Measurements from ENCODE around the gene CRADD.

DNA sequence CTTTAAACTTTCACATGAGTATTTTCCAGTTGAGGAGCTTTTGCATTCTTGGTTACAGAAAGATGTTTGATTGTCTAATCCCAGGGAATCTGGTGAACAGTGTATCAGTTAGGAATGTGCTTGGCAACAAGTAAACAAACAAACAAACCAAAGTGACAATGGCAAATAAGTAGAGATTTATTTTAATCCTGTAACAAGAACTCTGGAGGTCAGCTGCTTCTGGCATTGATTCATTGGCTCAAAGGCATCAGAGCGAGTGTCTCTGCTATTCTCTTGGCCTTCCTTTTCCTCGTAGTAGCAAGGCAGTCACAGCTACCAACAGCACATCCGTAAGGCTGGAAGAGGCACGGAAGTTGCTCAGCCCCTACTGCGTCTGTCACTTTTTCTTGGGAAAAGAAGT, 37.2 kb downstream of the CRADD start:
- TF ChIP-seq, protein P1, sequence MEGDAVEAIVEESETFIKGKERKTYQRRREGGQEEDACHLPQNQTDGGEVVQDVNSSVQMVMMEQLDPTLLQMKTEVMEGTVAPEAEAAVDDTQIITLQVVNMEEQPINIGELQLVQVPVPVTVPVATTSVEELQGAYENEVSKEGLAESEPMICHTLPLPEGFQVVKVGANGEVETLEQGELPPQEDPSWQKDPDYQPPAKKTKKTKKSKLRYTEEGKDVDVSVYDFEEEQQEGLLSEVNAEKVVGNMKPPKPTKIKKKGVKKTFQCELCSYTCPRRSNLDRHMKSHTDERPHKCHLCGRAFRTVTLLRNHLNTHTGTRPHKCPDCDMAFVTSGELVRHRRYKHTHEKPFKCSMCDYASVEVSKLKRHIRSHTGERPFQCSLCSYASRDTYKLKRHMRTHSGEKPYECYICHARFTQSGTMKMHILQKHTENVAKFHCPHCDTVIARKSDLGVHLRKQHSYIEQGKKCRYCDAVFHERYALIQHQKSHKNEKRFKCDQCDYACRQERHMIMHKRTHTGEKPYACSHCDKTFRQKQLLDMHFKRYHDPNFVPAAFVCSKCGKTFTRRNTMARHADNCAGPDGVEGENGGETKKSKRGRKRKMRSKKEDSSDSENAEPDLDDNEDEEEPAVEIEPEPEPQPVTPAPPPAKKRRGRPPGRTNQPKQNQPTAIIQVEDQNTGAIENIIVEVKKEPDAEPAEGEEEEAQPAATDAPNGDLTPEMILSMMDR (IDR thresholded peaks at IDR 0.05), result no peak
- TF ChIP-seq POLR2A (IDR thresholded peaks at IDR 0.05), result no peak
